Mammary epithelial cell (primary cell): Measurements from ENCODE around the gene TENM4.

Experiments
- CTCF ChIP-seq, 2 donors: IDR thresholded peaks in 1 of 2; conservative IDR thresholded peaks in 1 of 2; 2 replicates each; pipeline ENCODE4 v1.5.1; 2011 to 2012; ENCODE audit warnings: inconsistent platforms in 2 of 2, low read length in 2 of 2, mild to moderate bottlenecking in 2 of 2, control low read depth in 1 of 2, low read depth in 1 of 2; ENCODE audit not compliant: insufficient read depth in 1 of 2; ENCODE audit errors: extremely low read depth in 1 of 2
- EZH2 ChIP-seq: IDR thresholded peaks from 2 replicates; pipeline ENCODE4 v1.6.1; 2012; ENCODE audit warnings: low read length, inconsistent platforms, borderline replicate concordance

- no peak for TF ChIP-seq CTCF (conservative IDR thresholded peaks at IDR 0.05 in 1 of 2, IDR thresholded peaks at IDR 0.05 in 1 of 2; ENCODE audit: extremely low read depth in 1 of 2, insufficient read depth in 1 of 2, low read depth in 1 of 2, low read length in 2 of 2)
- TF ChIP-seq EZH2: no peak
Observed at GRCh38 chr11:78717041-78717440, 723.8 kb downstream of the TENM4 start.
